ENCODE data around the gene ATE1. TPM values are rescaled to one million over a fixed set of nuclear protein-coding genes. Genes with fewer than 3 reads are reported as not detected.

ATE1 gene
- total RNA-seq, 1 donor from 2014 or later: 22.6 TPM

DNA sequence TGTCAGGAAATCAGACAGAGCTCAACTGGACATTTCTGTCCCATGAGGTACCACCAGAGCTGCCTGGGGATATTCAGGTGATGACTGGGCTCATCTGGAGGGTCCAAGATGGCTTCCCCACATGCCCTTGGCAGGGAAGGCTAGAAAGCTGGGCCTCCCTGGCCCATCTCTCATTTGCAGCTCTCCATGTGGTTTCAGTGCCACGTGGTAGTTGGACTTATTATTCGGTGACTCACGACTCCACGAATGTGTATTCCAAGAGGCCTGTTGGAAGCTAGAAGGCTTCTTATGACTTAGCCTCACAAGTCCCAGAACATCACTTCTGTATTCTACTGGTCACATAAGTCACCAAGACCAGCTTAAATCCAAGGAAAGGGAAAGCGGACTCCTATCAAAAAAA is 24.4 kb upstream of the ATE1 start:
- Histone ChIP-seq H3K27ac (ENCODE audit: low read depth, low read length) (no peak overlapping the region), H4K20me1 (ENCODE audit: insufficient read depth, low read length) (no peaks in the 10 kb centered on the region), H3K4me3 (ENCODE audit: insufficient read depth, low read depth, low read length) (no peak overlapping the region), H3K79me2 (ENCODE audit: insufficient read depth, low read length) (no peaks in the 10 kb centered on the region), H3K27me3 (ENCODE audit: insufficient read depth, low read length) (no peaks in the 10 kb centered on the region), H3K4me1 (ENCODE audit: insufficient read depth, low read length) (peaks cover 12% of the 10 kb centered on the region), H3K9me3 (ENCODE audit: insufficient read depth, low read depth, low read length) (no peaks in the 10 kb centered on the region), H3K36me3 (ENCODE audit: insufficient read depth, low read length) (no peaks in the 10 kb centered on the region), H3K9ac (ENCODE audit: low read length) (no peak overlapping the region), H2AFZ (ENCODE audit: low read depth, low read length) (peak overlapping the region; percentile 12), H3K4me2 (ENCODE audit: low read length) (no peak overlapping the region)
- Mint-ChIP-seq H3K4me3 (ENCODE audit: unreplicated experiment) (no peak overlapping the region), H3K27me3 (ENCODE audit: low read depth, unreplicated experiment) (no peaks in the 10 kb centered on the region), H3K9me3 (ENCODE audit: unreplicated experiment) (peaks cover 1% of the 10 kb centered on the region), H3K27ac (ENCODE audit: unreplicated experiment) (no peak overlapping the region), H3K4me1 (ENCODE audit: low read depth, unreplicated experiment) (no peaks in the 10 kb centered on the region), H3K36me3 (ENCODE audit: low read depth, unreplicated experiment) (no peaks in the 10 kb centered on the region)
- FAIRE-seq: no peak
- DNase-seq (ENCODE audit: low read depth): peak; percentile 78
- TF ChIP-seq CTCF (IDR thresholded peaks at IDR 0.05; ENCODE audit: insufficient read depth, low read depth, low read length) (no peak), EZH2 (IDR thresholded peaks at IDR 0.05; ENCODE audit: insufficient read depth, low read length) (no peak)

GRCh38 chr10:121949451-121949850 is 21.6 kb upstream of the ATE1 start:
- Mint-ChIP-seq H3K36me3 (ENCODE audit: low read depth, unreplicated experiment) (no peaks in the 10 kb centered on the region), H3K4me1 (ENCODE audit: low read depth, unreplicated experiment) (no peaks in the 10 kb centered on the region), H3K27ac (ENCODE audit: unreplicated experiment) (no peak overlapping the region), H3K4me3 (ENCODE audit: unreplicated experiment) (no peak overlapping the region), H3K9me3 (ENCODE audit: unreplicated experiment) (peaks cover 1% of the 10 kb centered on the region), H3K27me3 (ENCODE audit: low read depth, unreplicated experiment) (no peaks in the 10 kb centered on the region)
- no peak for FAIRE-seq
- Histone ChIP-seq H2AFZ (ENCODE audit: low read depth, low read length) (no peak overlapping the region), H3K4me2 (ENCODE audit: low read length) (no peak overlapping the region), H3K27me3 (ENCODE audit: insufficient read depth, low read length) (no peaks in the 10 kb centered on the region), H4K20me1 (ENCODE audit: insufficient read depth, low read length) (no peaks in the 10 kb centered on the region), H3K9me3 (ENCODE audit: insufficient read depth, low read depth, low read length) (no peaks in the 10 kb centered on the region), H3K36me3 (ENCODE audit: insufficient read depth, low read length) (no peaks in the 10 kb centered on the region), H3K27ac (ENCODE audit: low read depth, low read length) (no peak overlapping the region), H3K4me1 (ENCODE audit: insufficient read depth, low read length) (no peaks in the 10 kb centered on the region), H3K9ac (ENCODE audit: low read length) (no peak overlapping the region), H3K4me3 (ENCODE audit: insufficient read depth, low read depth, low read length) (no peak overlapping the region), H3K79me2 (ENCODE audit: insufficient read depth, low read length) (no peaks in the 10 kb centered on the region)
- no peak for TF ChIP-seq EZH2 (IDR thresholded peaks at IDR 0.05; ENCODE audit: insufficient read depth, low read length)
- TF ChIP-seq CTCF (IDR thresholded peaks at IDR 0.05; ENCODE audit: insufficient read depth, low read depth, low read length): no peak
- DNase-seq (ENCODE audit: low read depth): no peak

DNA sequence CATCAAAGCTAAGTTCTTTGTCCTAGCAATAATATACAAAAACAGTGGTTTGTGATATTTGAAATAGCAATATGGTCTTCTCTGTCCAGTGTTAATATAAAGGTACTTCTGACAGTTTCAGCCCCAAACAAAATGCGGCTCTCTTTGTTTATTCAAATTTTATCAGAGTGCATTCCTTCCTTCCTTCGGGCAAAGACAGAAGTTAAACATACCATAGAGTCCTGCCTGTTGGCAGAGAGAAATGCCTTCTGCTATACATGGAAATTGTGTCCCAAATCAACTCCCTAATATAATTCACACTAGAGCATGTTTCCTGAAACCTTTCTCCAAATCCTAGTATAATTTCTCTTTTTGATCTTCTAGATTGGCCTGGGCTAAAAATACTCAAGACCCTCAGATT is 21.2 kb upstream of the ATE1 start:
- Histone ChIP-seq H2AFZ (ENCODE audit: low read depth, low read length) (no peak overlapping the region), H3K9me3 (ENCODE audit: insufficient read depth, low read depth, low read length) (no peaks in the 10 kb centered on the region), H3K9ac (ENCODE audit: low read length) (no peak overlapping the region), H3K79me2 (ENCODE audit: insufficient read depth, low read length) (no peaks in the 10 kb centered on the region), H3K27me3 (ENCODE audit: insufficient read depth, low read length) (no peaks in the 10 kb centered on the region), H3K27ac (ENCODE audit: low read depth, low read length) (no peak overlapping the region), H4K20me1 (ENCODE audit: insufficient read depth, low read length) (no peaks in the 10 kb centered on the region), H3K36me3 (ENCODE audit: insufficient read depth, low read length) (no peaks in the 10 kb centered on the region), H3K4me3 (ENCODE audit: insufficient read depth, low read depth, low read length) (no peak overlapping the region), H3K4me1 (ENCODE audit: insufficient read depth, low read length) (no peaks in the 10 kb centered on the region), H3K4me2 (ENCODE audit: low read length) (no peak overlapping the region)
- no peaks in the 10 kb centered on the region for H3K4me1 Mint-ChIP-seq (ENCODE audit: low read depth, unreplicated experiment)
- TF ChIP-seq EZH2 (IDR thresholded peaks at IDR 0.05; ENCODE audit: insufficient read depth, low read length): no peak
- no peak for TF ChIP-seq CTCF (IDR thresholded peaks at IDR 0.05; ENCODE audit: insufficient read depth, low read depth, low read length)
- H3K27ac Mint-ChIP-seq (ENCODE audit: unreplicated experiment): no peak overlapping the region
- no peaks in the 10 kb centered on the region for H3K27me3 Mint-ChIP-seq (ENCODE audit: low read depth, unreplicated experiment)
- peaks cover 1% of the 10 kb centered on the region for H3K9me3 Mint-ChIP-seq (ENCODE audit: unreplicated experiment)
- no peak overlapping the region for H3K4me3 Mint-ChIP-seq (ENCODE audit: unreplicated experiment)
- no peak for FAIRE-seq
- H3K36me3 Mint-ChIP-seq (ENCODE audit: low read depth, unreplicated experiment): no peaks in the 10 kb centered on the region
- no peak for DNase-seq (ENCODE audit: low read depth)
